GM12878 (cell line): ENCODE results near the gene SFSWAP.

Experiments used
- BACH1 ChIP-seq: fragments of 450-650 bp; IDR thresholded peaks from 2 replicates; pipeline ENCODE4 v1.6.1; 2017; ENCODE audit warnings: mild to moderate bottlenecking, borderline replicate concordance
- EGR1 ChIP-seq, 2 experiments: IDR thresholded peaks; 1 replicate in 1 of 2; 2 replicates in 1 of 2; pipeline ENCODE4 v1.6.1; 2011 to 2012; ENCODE audit warnings: low read depth in 2 of 2, low read length in 2 of 2, borderline replicate concordance in 1 of 2, mild to moderate bottlenecking in 1 of 2, moderate library complexity in 1 of 2
- ETV6 ChIP-seq, 2 experiments: fragments of 450-650 bp in 1 of 2; IDR thresholded peaks in 1 of 2; conservative IDR thresholded peaks in 1 of 2; 2 replicates each; pipeline ENCODE4 v1.6.1; 2014; ENCODE audit warnings: antibody characterized with exemption in 1 of 2, borderline replicate concordance in 1 of 2, low read depth in 1 of 2, mild to moderate bottlenecking in 1 of 2, moderate library complexity in 1 of 2
- EZH2 ChIP-seq: IDR thresholded peaks from 2 replicates; pipeline ENCODE4 v1.6.1; 2012; ENCODE audit warnings: low read depth, mild to moderate bottlenecking, control low read depth, inconsistent platforms, low read length, borderline replicate concordance; ENCODE audit not compliant: control insufficient read depth
- MYC ChIP-seq: IDR thresholded peaks from 2 replicates; pipeline ENCODE4 v1.6.1; 2011; ENCODE audit warnings: mild to moderate bottlenecking, low read length, moderate library complexity, inconsistent platforms; ENCODE audit not compliant: insufficient read depth, insufficient replicate concordance, insufficient read length, severe bottlenecking
- POLR2AphosphoS5 ChIP-seq: IDR thresholded peaks from 2 replicates; pipeline ENCODE4 v1.6.1; 2011; ENCODE audit warnings: mild to moderate bottlenecking, low read length, inconsistent platforms
- REST ChIP-seq: IDR thresholded peaks from 2 replicates; pipeline ENCODE4 v1.6.1; 2012; ENCODE audit warnings: mild to moderate bottlenecking, low read depth, low read length
- SKIL ChIP-seq: fragments of 450-650 bp; IDR thresholded peaks from 2 replicates; pipeline ENCODE4 v1.6.1; 2017; ENCODE audit warnings: mild to moderate bottlenecking, low read depth, inconsistent platforms; ENCODE audit not compliant: poor library complexity, severe bottlenecking
- YY1 ChIP-seq: IDR thresholded peaks from 2 replicates; pipeline ENCODE4 v1.6.1; 2011; ENCODE audit warnings: low read depth, mild to moderate bottlenecking, low read length
- ZNF207 ChIP-seq: fragments of 450-650 bp; IDR thresholded peaks from 2 replicates; pipeline ENCODE4 v1.6.1; 2014; ENCODE audit warnings: antibody characterized with exemption, mild to moderate bottlenecking, borderline replicate concordance
- ZZZ3 ChIP-seq: IDR thresholded peaks from 2 replicates; pipeline ENCODE4 v1.6.1; 2011; ENCODE audit warnings: low read depth; ENCODE audit not compliant: control insufficient read depth, insufficient read length
- TF ChIP-seq, protein P1 (sequence below), 3 experiments: IDR thresholded peaks in 2 of 3; conservative IDR thresholded peaks in 1 of 3; 2 replicates each; pipeline ENCODE4 v1.5.1; 2011; ENCODE audit warnings: low read depth in 3 of 3, low read length in 3 of 3, mild to moderate bottlenecking in 3 of 3, control low read depth in 2 of 3, moderate library complexity in 2 of 3, inconsistent platforms in 1 of 3, mixed read lengths in 1 of 3; ENCODE audit not compliant: control insufficient read depth in 2 of 3, insufficient read depth in 1 of 3; ENCODE audit errors: extremely low read depth in 1 of 3
- TF ChIP-seq, protein P2 (sequence below): fragments of 450-650 bp; IDR thresholded peaks from 2 replicates; pipeline ENCODE4 v1.6.1; 2017; ENCODE audit warnings: mild to moderate bottlenecking, moderate library complexity
- TF ChIP-seq, protein P3 (sequence below): IDR thresholded peaks from 2 replicates; pipeline ENCODE4 v1.6.1; 2012; ENCODE audit warnings: low read depth, low read length, improper control_type of control experiment

- TF ChIP-seq ETV6 (conservative IDR thresholded peaks at IDR 0.05 in 1 of 2, IDR thresholded peaks at IDR 0.05 in 1 of 2; ENCODE audit: borderline replicate concordance in 1 of 2, low read depth in 1 of 2) (no peak), EZH2 (no peak), REST (no peak), POLR2AphosphoS5 (no peak), YY1 (no peak), ZNF207 (no peak), MYC (no peak), SKIL (no peak), BACH1 (no peak), ZZZ3 (no peak), EGR1 (IDR thresholded peaks at IDR 0.05; ENCODE audit: borderline replicate concordance in 1 of 2, low read depth in 2 of 2, low read length in 2 of 2) (no peak)
- TF ChIP-seq, protein P1, sequence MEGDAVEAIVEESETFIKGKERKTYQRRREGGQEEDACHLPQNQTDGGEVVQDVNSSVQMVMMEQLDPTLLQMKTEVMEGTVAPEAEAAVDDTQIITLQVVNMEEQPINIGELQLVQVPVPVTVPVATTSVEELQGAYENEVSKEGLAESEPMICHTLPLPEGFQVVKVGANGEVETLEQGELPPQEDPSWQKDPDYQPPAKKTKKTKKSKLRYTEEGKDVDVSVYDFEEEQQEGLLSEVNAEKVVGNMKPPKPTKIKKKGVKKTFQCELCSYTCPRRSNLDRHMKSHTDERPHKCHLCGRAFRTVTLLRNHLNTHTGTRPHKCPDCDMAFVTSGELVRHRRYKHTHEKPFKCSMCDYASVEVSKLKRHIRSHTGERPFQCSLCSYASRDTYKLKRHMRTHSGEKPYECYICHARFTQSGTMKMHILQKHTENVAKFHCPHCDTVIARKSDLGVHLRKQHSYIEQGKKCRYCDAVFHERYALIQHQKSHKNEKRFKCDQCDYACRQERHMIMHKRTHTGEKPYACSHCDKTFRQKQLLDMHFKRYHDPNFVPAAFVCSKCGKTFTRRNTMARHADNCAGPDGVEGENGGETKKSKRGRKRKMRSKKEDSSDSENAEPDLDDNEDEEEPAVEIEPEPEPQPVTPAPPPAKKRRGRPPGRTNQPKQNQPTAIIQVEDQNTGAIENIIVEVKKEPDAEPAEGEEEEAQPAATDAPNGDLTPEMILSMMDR (IDR thresholded peaks at IDR 0.05 in 2 of 3, conservative IDR thresholded peaks at IDR 0.05 in 1 of 3; ENCODE audit: control insufficient read depth in 2 of 3, extremely low read depth in 1 of 3, insufficient read depth in 1 of 3, low read depth in 3 of 3, low read length in 3 of 3), result no peak
- TF ChIP-seq, protein P2, sequence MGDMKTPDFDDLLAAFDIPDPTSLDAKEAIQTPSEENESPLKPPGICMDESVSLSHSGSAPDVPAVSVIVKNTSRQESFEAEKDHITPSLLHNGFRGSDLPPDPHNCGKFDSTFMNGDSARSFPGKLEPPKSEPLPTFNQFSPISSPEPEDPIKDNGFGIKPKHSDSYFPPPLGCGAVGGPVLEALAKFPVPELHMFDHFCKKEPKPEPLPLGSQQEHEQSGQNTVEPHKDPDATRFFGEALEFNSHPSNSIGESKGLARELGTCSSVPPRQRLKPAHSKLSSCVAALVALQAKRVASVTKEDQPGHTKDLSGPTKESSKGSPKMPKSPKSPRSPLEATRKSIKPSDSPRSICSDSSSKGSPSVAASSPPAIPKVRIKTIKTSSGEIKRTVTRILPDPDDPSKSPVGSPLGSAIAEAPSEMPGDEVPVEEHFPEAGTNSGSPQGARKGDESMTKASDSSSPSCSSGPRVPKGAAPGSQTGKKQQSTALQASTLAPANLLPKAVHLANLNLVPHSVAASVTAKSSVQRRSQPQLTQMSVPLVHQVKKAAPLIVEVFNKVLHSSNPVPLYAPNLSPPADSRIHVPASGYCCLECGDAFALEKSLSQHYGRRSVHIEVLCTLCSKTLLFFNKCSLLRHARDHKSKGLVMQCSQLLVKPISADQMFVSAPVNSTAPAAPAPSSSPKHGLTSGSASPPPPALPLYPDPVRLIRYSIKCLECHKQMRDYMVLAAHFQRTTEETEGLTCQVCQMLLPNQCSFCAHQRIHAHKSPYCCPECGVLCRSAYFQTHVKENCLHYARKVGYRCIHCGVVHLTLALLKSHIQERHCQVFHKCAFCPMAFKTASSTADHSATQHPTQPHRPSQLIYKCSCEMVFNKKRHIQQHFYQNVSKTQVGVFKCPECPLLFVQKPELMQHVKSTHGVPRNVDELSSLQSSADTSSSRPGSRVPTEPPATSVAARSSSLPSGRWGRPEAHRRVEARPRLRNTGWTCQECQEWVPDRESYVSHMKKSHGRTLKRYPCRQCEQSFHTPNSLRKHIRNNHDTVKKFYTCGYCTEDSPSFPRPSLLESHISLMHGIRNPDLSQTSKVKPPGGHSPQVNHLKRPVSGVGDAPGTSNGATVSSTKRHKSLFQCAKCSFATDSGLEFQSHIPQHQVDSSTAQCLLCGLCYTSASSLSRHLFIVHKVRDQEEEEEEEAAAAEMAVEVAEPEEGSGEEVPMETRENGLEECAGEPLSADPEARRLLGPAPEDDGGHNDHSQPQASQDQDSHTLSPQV, result no peak
- TF ChIP-seq, protein P3, sequence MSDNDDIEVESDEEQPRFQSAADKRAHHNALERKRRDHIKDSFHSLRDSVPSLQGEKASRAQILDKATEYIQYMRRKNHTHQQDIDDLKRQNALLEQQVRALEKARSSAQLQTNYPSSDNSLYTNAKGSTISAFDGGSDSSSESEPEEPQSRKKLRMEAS, result no peak
Measured at GRCh38 chr12:131732996-131733615, 22.2 kb downstream of the SFSWAP start.
